Measurements from ENCODE around the gene HPSE2.
A peak's percentile ranks its signal among the peaks of the same experiment; 100 is the strongest.

GRCh38 chr10:99233000-99233688 is 2.5 kb downstream of the HPSE2 start:
- TF ChIP-seq CTCF (IDR thresholded peaks at IDR 0.05) (peak in 1 of 3 experiments; percentile 12), POLR2A (IDR thresholded peaks at IDR 0.05; ENCODE audit: low read depth) (no peak)

Data from esophagus muscularis mucosa (tissue), 3 donors.